K562 (cell line): Measurements from ENCODE around the gene SCAMP3. TPM values are rescaled to one million over a fixed set of nuclear protein-coding genes. Genes with fewer than 3 reads are reported as not detected.

Source experiments
- CREM ChIP-seq: IDR thresholded peaks from 2 replicates; pipeline ENCODE4 v1.6.1; 2014; ENCODE audit warnings: antibody characterized with exemption, low read depth
- EGR1 ChIP-seq: fragments of 450-650 bp; conservative IDR thresholded peaks from 2 replicates; pipeline ENCODE4 v1.6.1; 2017; ENCODE audit warnings: mild to moderate bottlenecking
- GABPA ChIP-seq: fragments of 200-800 bp; sonication (Bioruptor generic); conservative IDR thresholded peaks from 2 replicates; pipeline ENCODE4 v1.6.1; 2016; ENCODE audit warnings: low read depth, missing genetic modification characterization, missing compliant biosample characterization
- HNRNPK ChIP-seq: fragments of 200-400 bp; formaldehyde crosslinking; IDR thresholded peaks from one replicate; pipeline ENCODE4 v1.6.1; 2018; ENCODE audit warnings: mild to moderate bottlenecking, low read depth, low read length; ENCODE audit not compliant: poor library complexity, severe bottlenecking
- POLR2B ChIP-seq: fragments of 450-650 bp; IDR thresholded peaks from 2 replicates; pipeline ENCODE4 v1.6.1; 2018; ENCODE audit warnings: low read depth; ENCODE audit not compliant: partially characterized antibody
- RAD51 ChIP-seq: fragments of 450-650 bp; IDR thresholded peaks from 2 replicates; pipeline ENCODE4 v1.7.1; 2016; ENCODE audit warnings: low read depth, mild to moderate bottlenecking, borderline replicate concordance
- STAG1 ChIP-seq: sonication (generic); formaldehyde crosslinking; IDR thresholded peaks from 2 replicates; pipeline ENCODE4 v1.5.0; 2020; ENCODE audit warnings: missing genetic modification reagents, borderline replicate concordance
- ZNF239 ChIP-seq: fragments of 250-450 bp; sonication (Bioruptor Pico); IDR thresholded peaks from 2 replicates; pipeline ENCODE4 v1.4.0; 2020; ENCODE audit warnings: mild to moderate bottlenecking
- polyA plus RNA-seq, 8 experiments: library from polyadenylated mRNA; depleted of rRNA in 4 of 8; stranded (reverse) in 5 of 8; unstranded in 3 of 8; fragments of >200 nt; fragmentation: Nextera tagmentation in 2 of 8; fragmentation: Illumina TruSeq in 1 of 8; extraction: Ambion mirVana in 2 of 8; extraction: Trizol in 1 of 8; gene quantifications; 2 replicates each; pipeline versions ENCODE4 v1.2.1 to v1.2.3, GENCODE V29; 2011 to 2014; ENCODE audit warnings: inconsistent platforms in 1 of 8, missing spikeins in 1 of 8
- total RNA-seq, 7 experiments: library from RNA; depleted of rRNA in 6 of 7; stranded (reverse); fragments of >200 nt in 6 of 7; fragmentation: Illumina TruSeq in 2 of 7; extraction: Trizol in 2 of 7; gene quantifications; 2 replicates each; pipeline versions ENCODE4 v1.2.1 to v1.2.3, GENCODE V29; 2011 to 2021; ENCODE audit warnings: low replicate concordance in 1 of 7
- TF ChIP-seq, protein P1 (sequence below): fragments of 450-650 bp; IDR thresholded peaks from 2 replicates; pipeline ENCODE4 v1.7.1; 2018; ENCODE audit warnings: mild to moderate bottlenecking, low read depth; ENCODE audit not compliant: partially characterized antibody
- TF ChIP-seq, protein P2 (sequence below): fragments of 150-350 bp; conservative IDR thresholded peaks from 2 replicates; pipeline ENCODE4 v1.6.1; 2014; ENCODE audit warnings: low read length
- TF ChIP-seq, protein P3 (sequence below): fragments of 250-450 bp; sonication (Bioruptor Pico); IDR thresholded peaks from 2 replicates; pipeline ENCODE4 v1.5.0; 2021; ENCODE audit warnings: mild to moderate bottlenecking, moderate library complexity

SCAMP3 gene
- total and polyA plus RNA-seq, 9 of the 15 experiments (the other 6 are each of a cell fraction or from before 2014, with no cell fraction given) = 14.2 to 131 (median 86.1) TPM

DNA sequence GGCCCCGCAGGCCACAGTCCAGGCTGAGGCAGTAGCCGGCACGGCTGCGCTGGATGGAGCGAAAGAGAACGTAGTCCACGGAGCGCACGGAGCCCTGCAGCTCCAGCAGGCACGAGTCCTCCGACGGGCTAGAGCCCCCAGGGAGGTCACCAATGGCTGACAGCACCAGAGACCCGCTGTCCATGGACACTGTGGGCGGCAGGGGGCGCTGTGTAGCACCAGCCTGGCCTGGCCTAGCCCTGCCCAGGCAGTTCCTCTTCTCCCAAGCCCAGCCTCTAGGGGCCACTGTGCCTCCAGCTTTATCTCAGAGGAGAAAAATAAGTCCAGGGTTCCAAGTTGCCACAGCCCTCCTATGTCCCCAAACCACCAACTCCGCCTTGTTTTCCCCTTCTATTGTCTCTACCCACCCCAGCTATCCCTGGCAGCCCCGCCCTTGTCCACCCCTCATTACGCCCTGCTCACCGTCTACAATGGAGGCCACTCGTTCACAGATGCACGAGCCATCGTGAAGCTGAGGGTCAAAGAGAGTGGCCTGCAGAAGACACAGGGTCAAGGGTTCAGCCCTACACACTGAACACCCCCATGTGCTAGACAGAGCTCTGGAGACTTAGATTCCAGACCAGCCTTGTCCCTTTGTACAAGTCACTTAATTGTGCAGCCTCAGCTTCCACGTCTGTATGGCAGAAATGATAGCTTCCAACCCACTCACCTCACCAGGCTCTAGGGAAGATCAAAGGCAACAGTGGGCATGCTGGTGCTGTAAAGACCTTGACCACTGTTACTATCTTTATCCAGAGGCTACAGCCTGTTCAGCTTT, 11.3 kb downstream of the SCAMP3 start (continued):
- TF ChIP-seq, protein P1, sequence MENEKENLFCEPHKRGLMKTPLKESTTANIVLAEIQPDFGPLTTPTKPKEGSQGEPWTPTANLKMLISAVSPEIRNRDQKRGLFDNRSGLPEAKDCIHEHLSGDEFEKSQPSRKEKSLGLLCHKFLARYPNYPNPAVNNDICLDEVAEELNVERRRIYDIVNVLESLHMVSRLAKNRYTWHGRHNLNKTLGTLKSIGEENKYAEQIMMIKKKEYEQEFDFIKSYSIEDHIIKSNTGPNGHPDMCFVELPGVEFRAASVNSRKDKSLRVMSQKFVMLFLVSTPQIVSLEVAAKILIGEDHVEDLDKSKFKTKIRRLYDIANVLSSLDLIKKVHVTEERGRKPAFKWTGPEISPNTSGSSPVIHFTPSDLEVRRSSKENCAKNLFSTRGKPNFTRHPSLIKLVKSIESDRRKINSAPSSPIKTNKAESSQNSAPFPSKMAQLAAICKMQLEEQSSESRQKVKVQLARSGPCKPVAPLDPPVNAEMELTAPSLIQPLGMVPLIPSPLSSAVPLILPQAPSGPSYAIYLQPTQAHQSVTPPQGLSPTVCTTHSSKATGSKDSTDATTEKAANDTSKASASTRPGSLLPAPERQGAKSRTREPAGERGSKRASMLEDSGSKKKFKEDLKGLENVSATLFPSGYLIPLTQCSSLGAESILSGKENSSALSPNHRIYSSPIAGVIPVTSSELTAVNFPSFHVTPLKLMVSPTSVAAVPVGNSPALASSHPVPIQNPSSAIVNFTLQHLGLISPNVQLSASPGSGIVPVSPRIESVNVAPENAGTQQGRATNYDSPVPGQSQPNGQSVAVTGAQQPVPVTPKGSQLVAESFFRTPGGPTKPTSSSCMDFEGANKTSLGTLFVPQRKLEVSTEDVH = peak; percentile 59
- TF ChIP-seq HNRNPK = no peak
- no peak for TF ChIP-seq GABPA (tag)
- TF ChIP-seq, protein P2, sequence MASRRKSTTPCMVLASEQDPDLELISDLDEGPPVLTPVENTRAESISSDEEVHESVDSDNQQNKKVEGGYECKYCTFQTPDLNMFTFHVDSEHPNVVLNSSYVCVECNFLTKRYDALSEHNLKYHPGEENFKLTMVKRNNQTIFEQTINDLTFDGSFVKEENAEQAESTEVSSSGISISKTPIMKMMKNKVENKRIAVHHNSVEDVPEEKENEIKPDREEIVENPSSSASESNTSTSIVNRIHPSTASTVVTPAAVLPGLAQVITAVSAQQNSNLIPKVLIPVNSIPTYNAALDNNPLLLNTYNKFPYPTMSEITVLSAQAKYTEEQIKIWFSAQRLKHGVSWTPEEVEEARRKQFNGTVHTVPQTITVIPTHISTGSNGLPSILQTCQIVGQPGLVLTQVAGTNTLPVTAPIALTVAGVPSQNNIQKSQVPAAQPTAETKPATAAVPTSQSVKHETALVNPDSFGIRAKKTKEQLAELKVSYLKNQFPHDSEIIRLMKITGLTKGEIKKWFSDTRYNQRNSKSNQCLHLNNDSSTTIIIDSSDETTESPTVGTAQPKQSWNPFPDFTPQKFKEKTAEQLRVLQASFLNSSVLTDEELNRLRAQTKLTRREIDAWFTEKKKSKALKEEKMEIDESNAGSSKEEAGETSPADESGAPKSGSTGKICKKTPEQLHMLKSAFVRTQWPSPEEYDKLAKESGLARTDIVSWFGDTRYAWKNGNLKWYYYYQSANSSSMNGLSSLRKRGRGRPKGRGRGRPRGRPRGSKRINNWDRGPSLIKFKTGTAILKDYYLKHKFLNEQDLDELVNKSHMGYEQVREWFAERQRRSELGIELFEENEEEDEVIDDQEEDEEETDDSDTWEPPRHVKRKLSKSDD = no peak
- TF ChIP-seq EGR1 = no peak
- TF ChIP-seq, protein P3, sequence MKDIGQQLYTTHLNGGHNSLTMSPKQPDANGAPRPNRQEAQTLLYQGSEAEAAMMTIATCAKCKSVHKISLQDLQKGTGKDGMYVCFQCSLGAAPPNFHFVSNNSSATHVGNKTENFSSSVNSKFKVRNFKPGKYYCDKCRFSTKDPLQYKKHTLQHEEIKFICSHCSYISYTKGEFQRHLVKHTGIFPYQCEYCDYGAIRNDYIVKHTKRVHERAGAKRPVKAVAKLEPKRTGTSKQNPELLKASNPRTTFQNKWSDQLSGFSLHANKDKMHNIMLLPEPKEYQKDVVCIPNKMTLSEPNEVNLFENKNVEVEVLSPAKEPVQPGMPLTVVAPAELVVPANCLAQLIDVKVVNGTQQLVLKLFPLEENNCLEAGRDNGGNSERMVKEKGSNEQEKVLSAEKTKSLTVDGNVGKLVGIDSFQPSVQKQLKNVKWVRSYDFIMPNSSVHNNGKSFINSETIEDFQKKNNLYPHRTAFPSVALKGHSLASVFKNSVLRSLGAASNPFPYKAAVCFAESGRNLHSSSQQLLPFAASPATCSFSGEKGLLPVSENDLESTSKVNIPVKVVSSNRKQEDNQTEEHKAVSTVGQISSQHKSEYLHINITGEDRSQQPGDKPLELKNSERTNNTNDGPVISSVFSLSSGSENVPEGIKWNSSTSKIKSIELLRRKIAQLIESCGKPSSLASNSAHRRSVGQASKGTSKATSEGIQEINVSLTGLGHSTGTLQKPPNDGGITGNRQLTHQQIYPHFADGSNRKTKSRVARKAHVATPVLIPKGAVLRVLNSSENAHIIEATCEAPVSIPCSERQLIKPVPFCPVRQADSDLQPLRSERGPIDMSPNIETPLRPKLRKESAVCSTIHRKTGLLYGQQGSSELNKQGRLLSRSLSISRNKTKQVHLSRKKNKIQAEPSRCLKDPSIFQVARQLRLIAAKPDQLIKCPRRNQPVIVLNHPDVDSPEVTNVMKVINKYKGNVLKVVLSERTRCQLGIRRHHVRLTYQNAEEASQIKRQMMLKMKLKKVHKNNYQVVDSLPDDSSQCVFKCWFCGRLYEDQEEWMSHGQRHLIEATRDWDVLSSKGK (CRISPR knock-in tag) = no peak
- TF ChIP-seq ZNF239 (CRISPR knock-in tag) = no peak
- peak; percentile 93 for TF ChIP-seq STAG1
- no peak for TF ChIP-seq POLR2B
- 0 out of 2 replicates have a peak, but pooled peaks have one; percentile 15 for TF ChIP-seq RAD51
- TF ChIP-seq CREM = peak; percentile 72
